ENCODE measurements around the gene GPC5. TPM values are rescaled to one million over a fixed set of nuclear protein-coding genes. Genes with fewer than 3 reads are reported as not detected.
A peak's percentile ranks its signal among the peaks of the same experiment; 100 is the strongest.

The GPC5 gene
- under 1 TPM; 0.22 to 0.51 TPM for total RNA-seq
- 0.36 TPM for polyA plus RNA-seq (2013, experiment 1 of 2)
- 0.70 TPM for polyA plus RNA-seq (2013, experiment 2 of 2)
- long read RNA-seq, experiment 1 = 0 reads
- long read RNA-seq, experiment 2 = 0 reads
- long read RNA-seq, experiment 3 = 0 reads
- long read RNA-seq, experiment 4 = 0 reads

- Histone ChIP-seq H3K27ac (ENCODE audit: low read depth, low read length) (no peak within 1 kb of the TSS), H3K4me3 (ENCODE audit: low read length) (peak within 1 kb of the TSS; percentile 78), H3K36me3 (ENCODE audit: control insufficient read depth, insufficient read depth, low read length) (no peaks in the 10 kb centered on the region), H3K9ac (ENCODE audit: extremely low read depth, low read length, poor library complexity, severe bottlenecking) (no peak within 1 kb of the TSS), H3K4me1 (ENCODE audit: control insufficient read depth, insufficient read depth, low read length) (no peaks in the 10 kb centered on the region), H3K27me3 (ENCODE audit: control insufficient read depth, insufficient read depth, low read length, poor library complexity, severe bottlenecking) (peaks cover 85% of the 10 kb centered on the region), H3K9me3 (ENCODE audit: control insufficient read depth, low read length) (no peaks in the 10 kb centered on the region)
- WGBS, 2 experiments (ENCODE audit: insufficient coverage in 1 of 2, insufficient read length in 1 of 2) = 1% methylated on average over 22 to 76 of the region's 76 CpGs
- H3K9me3 Mint-ChIP-seq = no peaks in the 10 kb centered on the region
- H3K36me3 Mint-ChIP-seq (ENCODE audit: low read depth) = no peaks in the 10 kb centered on the region
- H3K4me3 Mint-ChIP-seq = peak within 1 kb of the TSS; percentile 61
- DNase-seq = peak; percentile 96
- H3K27me3 Mint-ChIP-seq (ENCODE audit: insufficient read depth) = peaks cover 80% of the 10 kb centered on the region
- no peak for TF ChIP-seq CTCF (conservative IDR thresholded peaks at IDR 0.05)
- peaks cover 4% of the 10 kb centered on the region for H3K4me1 Mint-ChIP-seq
- no peak within 1 kb of the TSS for H3K27ac Mint-ChIP-seq
Observed at GRCh38 chr13:91398413-91399188, at the start of gene GPC5. Gene GPC5, plus strand, starts transcription at chr13:91398621.

- Histone ChIP-seq H3K4me3 (ENCODE audit: low read length) (peak overlapping the region; percentile 88), H3K27ac (ENCODE audit: low read depth, low read length) (peak overlapping the region; percentile 94), H3K4me1 (ENCODE audit: control insufficient read depth, insufficient read depth, low read length) (peaks cover 2% of the 10 kb centered on the region), H3K36me3 (ENCODE audit: control insufficient read depth, insufficient read depth, low read length) (peaks cover 47% of the 10 kb centered on the region), H3K9me3 (ENCODE audit: control insufficient read depth, low read length) (no peaks in the 10 kb centered on the region), H3K27me3 (ENCODE audit: control insufficient read depth, insufficient read depth, low read length, poor library complexity, severe bottlenecking) (peaks cover 5% of the 10 kb centered on the region), H3K9ac (ENCODE audit: extremely low read depth, low read length, poor library complexity, severe bottlenecking) (peak overlapping the region; percentile 79)
- H3K27ac Mint-ChIP-seq = peak overlapping the region; percentile 99
- WGBS, 2 experiments (ENCODE audit: insufficient coverage in 1 of 2, insufficient read length in 1 of 2) = 0% methylated on average over 45 of the region's 46 CpGs; no CpG with 5 or more reads in 1 of the 2 experiments
- peaks cover 22% of the 10 kb centered on the region for H3K4me1 Mint-ChIP-seq
- peak overlapping the region; percentile 97 for H3K4me3 Mint-ChIP-seq
- no peaks in the 10 kb centered on the region for H3K9me3 Mint-ChIP-seq
- peak; percentile 94 for DNase-seq
- TF ChIP-seq CTCF (conservative IDR thresholded peaks at IDR 0.05) = peak; percentile 92
- peaks cover 9% of the 10 kb centered on the region for H3K27me3 Mint-ChIP-seq (ENCODE audit: insufficient read depth)
- peaks cover 50% of the 10 kb centered on the region for H3K36me3 Mint-ChIP-seq (ENCODE audit: low read depth)
Observed at GRCh38 chr13:91348906-91349435, 49.5 kb upstream of the GPC5 start.

- Mint-ChIP-seq H3K36me3 (ENCODE audit: low read depth) (peaks cover 63% of the 10 kb centered on the region), H3K4me1 (peaks cover 22% of the 10 kb centered on the region), H3K27me3 (ENCODE audit: insufficient read depth) (peaks cover 6% of the 10 kb centered on the region), H3K4me3 (peak overlapping the region; percentile 97), H3K27ac (peak overlapping the region; percentile 33), H3K9me3 (no peaks in the 10 kb centered on the region)
- WGBS, 2 experiments (ENCODE audit: insufficient coverage in 1 of 2, insufficient read length in 1 of 2) = 29 to 35% methylated on average over 1 to 4 of the region's 5 CpGs
- no peak for DNase-seq
- no peak overlapping the region for H3K27ac ChIP-seq (ENCODE audit: low read depth, low read length)
- peaks cover 60% of the 10 kb centered on the region for H3K36me3 ChIP-seq (ENCODE audit: control insufficient read depth, insufficient read depth, low read length)
- H3K27me3 ChIP-seq (ENCODE audit: control insufficient read depth, insufficient read depth, low read length, poor library complexity, severe bottlenecking) = peaks cover 5% of the 10 kb centered on the region
- peak overlapping the region; percentile 88 for H3K4me3 ChIP-seq (ENCODE audit: low read length)
- no peak for TF ChIP-seq CTCF (conservative IDR thresholded peaks at IDR 0.05)
- H3K9me3 ChIP-seq (ENCODE audit: control insufficient read depth, low read length) = no peaks in the 10 kb centered on the region
- H3K4me1 ChIP-seq (ENCODE audit: control insufficient read depth, insufficient read depth, low read length) = peaks cover 2% of the 10 kb centered on the region
- H3K9ac ChIP-seq (ENCODE audit: extremely low read depth, low read length, poor library complexity, severe bottlenecking) = peak overlapping the region; percentile 78
Observed at GRCh38 chr13:91349992-91350911, 48.2 kb upstream of the GPC5 start.
